ENCODE data around the gene RAVER2. TPM values are rescaled to one million over a fixed set of nuclear protein-coding genes. Genes with fewer than 3 reads are reported as not detected.

The RAVER2 gene
- total RNA-seq, 1 experiment from 2014 or later = 20.3 TPM

- TF ChIP-seq AR (CRISPR knock-in tag; IDR thresholded peaks at IDR 0.05) = no peak
- no peak for TF ChIP-seq ZNF423 (CRISPR knock-in tag; IDR thresholded peaks at IDR 0.05)
- no peak for TF ChIP-seq ZNF232 (CRISPR knock-in tag; IDR thresholded peaks at IDR 0.05)
- no peak for TF ChIP-seq ZNF671 (CRISPR knock-in tag; IDR thresholded peaks at IDR 0.05)
- no peak for TF ChIP-seq GABPB1 (CRISPR knock-in tag; IDR thresholded peaks at IDR 0.05)
Observed at GRCh38 chr1:64866689-64867088, 121.8 kb downstream of the RAVER2 start (continued).

- ATAC-seq (no peak), DNase-seq (ENCODE audit: low spot score) (no peak)
- TF ChIP-seq CDX4 (CRISPR knock-in tag; IDR thresholded peaks at IDR 0.05; ENCODE audit: borderline replicate concordance) (no peak), RELA (CRISPR knock-in tag; IDR thresholded peaks at IDR 0.05; ENCODE audit: borderline replicate concordance) (no peak), USF2 (CRISPR knock-in tag; IDR thresholded peaks at IDR 0.05) (no peak), FOXP1 (CRISPR knock-in tag; IDR thresholded peaks at IDR 0.05; ENCODE audit: borderline replicate concordance) (no peak), ZNF416 (CRISPR knock-in tag; IDR thresholded peaks at IDR 0.05) (no peak), GABPB1 (CRISPR knock-in tag; IDR thresholded peaks at IDR 0.05) (no peak), CREB1 (CRISPR knock-in tag; IDR thresholded peaks at IDR 0.05) (no peak), ERG (CRISPR knock-in tag; IDR thresholded peaks at IDR 0.05) (no peak)
- TF ChIP-seq, protein P1, sequence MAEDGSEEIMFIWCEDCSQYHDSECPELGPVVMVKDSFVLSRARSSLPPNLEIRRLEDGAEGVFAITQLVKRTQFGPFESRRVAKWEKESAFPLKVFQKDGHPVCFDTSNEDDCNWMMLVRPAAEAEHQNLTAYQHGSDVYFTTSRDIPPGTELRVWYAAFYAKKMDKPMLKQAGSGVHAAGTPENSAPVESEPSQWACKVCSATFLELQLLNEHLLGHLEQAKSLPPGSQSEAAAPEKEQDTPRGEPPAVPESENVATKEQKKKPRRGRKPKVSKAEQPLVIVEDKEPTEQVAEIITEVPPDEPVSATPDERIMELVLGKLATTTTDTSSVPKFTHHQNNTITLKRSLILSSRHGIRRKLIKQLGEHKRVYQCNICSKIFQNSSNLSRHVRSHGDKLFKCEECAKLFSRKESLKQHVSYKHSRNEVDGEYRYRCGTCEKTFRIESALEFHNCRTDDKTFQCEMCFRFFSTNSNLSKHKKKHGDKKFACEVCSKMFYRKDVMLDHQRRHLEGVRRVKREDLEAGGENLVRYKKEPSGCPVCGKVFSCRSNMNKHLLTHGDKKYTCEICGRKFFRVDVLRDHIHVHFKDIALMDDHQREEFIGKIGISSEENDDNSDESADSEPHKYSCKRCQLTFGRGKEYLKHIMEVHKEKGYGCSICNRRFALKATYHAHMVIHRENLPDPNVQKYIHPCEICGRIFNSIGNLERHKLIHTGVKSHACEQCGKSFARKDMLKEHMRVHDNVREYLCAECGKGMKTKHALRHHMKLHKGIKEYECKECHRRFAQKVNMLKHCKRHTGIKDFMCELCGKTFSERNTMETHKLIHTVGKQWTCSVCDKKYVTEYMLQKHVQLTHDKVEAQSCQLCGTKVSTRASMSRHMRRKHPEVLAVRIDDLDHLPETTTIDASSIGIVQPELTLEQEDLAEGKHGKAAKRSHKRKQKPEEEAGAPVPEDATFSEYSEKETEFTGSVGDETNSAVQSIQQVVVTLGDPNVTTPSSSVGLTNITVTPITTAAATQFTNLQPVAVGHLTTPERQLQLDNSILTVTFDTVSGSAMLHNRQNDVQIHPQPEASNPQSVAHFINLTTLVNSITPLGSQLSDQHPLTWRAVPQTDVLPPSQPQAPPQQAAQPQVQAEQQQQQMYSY (CRISPR knock-in tag; IDR thresholded peaks at IDR 0.05) = no peak
- TF ChIP-seq, protein P2, sequence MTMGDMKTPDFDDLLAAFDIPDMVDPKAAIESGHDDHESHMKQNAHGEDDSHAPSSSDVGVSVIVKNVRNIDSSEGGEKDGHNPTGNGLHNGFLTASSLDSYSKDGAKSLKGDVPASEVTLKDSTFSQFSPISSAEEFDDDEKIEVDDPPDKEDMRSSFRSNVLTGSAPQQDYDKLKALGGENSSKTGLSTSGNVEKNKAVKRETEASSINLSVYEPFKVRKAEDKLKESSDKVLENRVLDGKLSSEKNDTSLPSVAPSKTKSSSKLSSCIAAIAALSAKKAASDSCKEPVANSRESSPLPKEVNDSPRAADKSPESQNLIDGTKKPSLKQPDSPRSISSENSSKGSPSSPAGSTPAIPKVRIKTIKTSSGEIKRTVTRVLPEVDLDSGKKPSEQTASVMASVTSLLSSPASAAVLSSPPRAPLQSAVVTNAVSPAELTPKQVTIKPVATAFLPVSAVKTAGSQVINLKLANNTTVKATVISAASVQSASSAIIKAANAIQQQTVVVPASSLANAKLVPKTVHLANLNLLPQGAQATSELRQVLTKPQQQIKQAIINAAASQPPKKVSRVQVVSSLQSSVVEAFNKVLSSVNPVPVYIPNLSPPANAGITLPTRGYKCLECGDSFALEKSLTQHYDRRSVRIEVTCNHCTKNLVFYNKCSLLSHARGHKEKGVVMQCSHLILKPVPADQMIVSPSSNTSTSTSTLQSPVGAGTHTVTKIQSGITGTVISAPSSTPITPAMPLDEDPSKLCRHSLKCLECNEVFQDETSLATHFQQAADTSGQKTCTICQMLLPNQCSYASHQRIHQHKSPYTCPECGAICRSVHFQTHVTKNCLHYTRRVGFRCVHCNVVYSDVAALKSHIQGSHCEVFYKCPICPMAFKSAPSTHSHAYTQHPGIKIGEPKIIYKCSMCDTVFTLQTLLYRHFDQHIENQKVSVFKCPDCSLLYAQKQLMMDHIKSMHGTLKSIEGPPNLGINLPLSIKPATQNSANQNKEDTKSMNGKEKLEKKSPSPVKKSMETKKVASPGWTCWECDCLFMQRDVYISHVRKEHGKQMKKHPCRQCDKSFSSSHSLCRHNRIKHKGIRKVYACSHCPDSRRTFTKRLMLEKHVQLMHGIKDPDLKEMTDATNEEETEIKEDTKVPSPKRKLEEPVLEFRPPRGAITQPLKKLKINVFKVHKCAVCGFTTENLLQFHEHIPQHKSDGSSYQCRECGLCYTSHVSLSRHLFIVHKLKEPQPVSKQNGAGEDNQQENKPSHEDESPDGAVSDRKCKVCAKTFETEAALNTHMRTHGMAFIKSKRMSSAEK (CRISPR knock-in tag; IDR thresholded peaks at IDR 0.05; ENCODE audit: borderline replicate concordance) = no peak
- Mint-ChIP-seq H3K4me3 (no peak overlapping the region), H3K9me3 (no peaks in the 10 kb centered on the region), H3K27ac (no peak overlapping the region), H3K4me1 (no peaks in the 10 kb centered on the region), H3K36me3 (peaks cover 15% of the 10 kb centered on the region), H3K27me3 (ENCODE audit: low read depth) (no peaks in the 10 kb centered on the region)
- CTCF ChIA-PET = no interaction called here
- POLR2A ChIA-PET = no interaction called here
Observed at GRCh38 chr1:64867266-64867665, 122.4 kb downstream of the RAVER2 start.
